SU-DHL-6 (cell line): ENCODE results near the gene BCAR1.
"Not testable (repeated sequence)": the region's sequence is repeated elsewhere in the genome, so short reads cannot be mapped to it uniquely, and the experiment has no call there.

Source experiments
- H2AFZ ChIP-seq: fragments of 200-600 bp; sonication (generic); 2 replicates; pipeline ENCODE4 v1.6.1; 2014; ENCODE audit warnings: low read depth, mild to moderate bottlenecking, moderate library complexity, mixed read lengths, antibody characterized with exemption, low read length; ENCODE audit not compliant: severe bottlenecking
- H3F3A ChIP-seq: fragments of 200-600 bp; shearing (Covaris generic); 2 replicates; pipeline ENCODE4 v1.6.0; 2016; ENCODE audit warnings: antibody characterized with exemption, mild to moderate bottlenecking; ENCODE audit not compliant: insufficient read depth
- H3K27ac ChIP-seq: fragments of 200-600 bp; sonication (generic); 2 replicates; pipeline ENCODE4 v1.5.1; 2016; ENCODE audit warnings: low read depth, mild to moderate bottlenecking, low read length, moderate library complexity, mixed read lengths
- H3K27me3 ChIP-seq: fragments of 200-600 bp; sonication (generic), shearing (Covaris generic); 2 replicates; pipeline ENCODE4 v1.6.0; 2014; ENCODE audit warnings: mild to moderate bottlenecking, low read length
- H3K36me3 ChIP-seq: fragments of 200-600 bp; sonication (generic); 2 replicates; pipeline ENCODE4 v1.6.1; 2014; ENCODE audit warnings: mild to moderate bottlenecking, low read length, mixed read lengths
- H3K4me2 ChIP-seq: fragments of 300-600, 200-600 bp; shearing (Covaris generic), sonication (generic); 2 replicates; pipeline ENCODE4 v1.6.0; 2014; ENCODE audit warnings: low read length, low read depth, mild to moderate bottlenecking; ENCODE audit not compliant: poor library complexity, severe bottlenecking
- H3K4me3 ChIP-seq: fragments of 200-600 bp; sonication (generic); 2 replicates; pipeline ENCODE4 v1.5.1; 2014; ENCODE audit warnings: antibody characterized with exemption, low read length, mild to moderate bottlenecking, mixed read lengths; ENCODE audit not compliant: insufficient read depth, poor library complexity, severe bottlenecking
- H3K79me2 ChIP-seq: fragments of 200-600 bp; sonication (generic); 2 replicates; pipeline ENCODE4 v1.6.1; 2014; ENCODE audit warnings: mild to moderate bottlenecking, low read length, moderate library complexity; ENCODE audit not compliant: insufficient read depth
- H3K9ac ChIP-seq: fragments of 200-600 bp; sonication (generic); 2 replicates; pipeline ENCODE4 v1.7.0; 2014; ENCODE audit warnings: mild to moderate bottlenecking, low read length
- H3K9me2 ChIP-seq: fragments of 200-600 bp; sonication (generic); replicated peaks from 2 replicates; pipeline ENCODE4 v1.6.1; 2014; ENCODE audit warnings: low read length; ENCODE audit not compliant: insufficient read depth
- H3K9me3 ChIP-seq: fragments of 200-600 bp; sonication (generic); 2 replicates; pipeline ENCODE4 v1.6.1; 2014; ENCODE audit warnings: low read length, mixed read lengths; ENCODE audit not compliant: insufficient read depth
- H4K20me1 ChIP-seq: fragments of 200-600 bp; sonication (generic); 2 replicates; pipeline ENCODE4 v1.6.1; 2014; ENCODE audit warnings: low read depth, mild to moderate bottlenecking, antibody characterized with exemption, low read length, moderate library complexity, mixed read lengths
- CTCF ChIP-seq: fragments of 200-600 bp; sonication (generic); IDR thresholded peaks from one replicate; pipeline ENCODE4 v1.5.1; 2017; ENCODE audit warnings: antibody characterized with exemption, mild to moderate bottlenecking, low read length, moderate library complexity; ENCODE audit not compliant: insufficient read depth, poor library complexity, severe bottlenecking
- EZH2phosphoT487 ChIP-seq: fragments of 200-600 bp; sonication (generic), shearing (Covaris generic); conservative IDR thresholded peaks from 2 replicates; pipeline ENCODE4 v1.6.1; 2018; ENCODE audit warnings: mild to moderate bottlenecking, antibody characterized with exemption, low read length, moderate library complexity, mixed read lengths

The BCAR1 gene

GRCh38 chr16:75209944-75210343, 41.5 kb downstream of the BCAR1 start:
- Histone ChIP-seq H3K27me3 (no peaks in the 10 kb centered on the region), H3K4me3 (no peak overlapping the region), H3K36me3 (no peaks in the 10 kb centered on the region), H2AFZ (no peak overlapping the region), H3K27ac (no peak overlapping the region), H4K20me1 (no peaks in the 10 kb centered on the region), H3K9ac (no peak overlapping the region), H3K79me2 (no peaks in the 10 kb centered on the region), H3K9me2 (no peaks in the 10 kb centered on the region), H3K9me3 (no peaks in the 10 kb centered on the region), H3F3A (no peaks in the 10 kb centered on the region), H3K4me2 (no peak overlapping the region)
- no peak for TF ChIP-seq EZH2phosphoT487
- TF ChIP-seq CTCF, result no peak

GRCh38 chr16:75209514-75209913, 41.9 kb downstream of the BCAR1 start:
- not testable (repeated sequence) for H3F3A ChIP-seq, H4K20me1 ChIP-seq, H3K27me3 ChIP-seq, H3K4me2 ChIP-seq, H2AFZ ChIP-seq, H3K9me2 ChIP-seq, H3K27ac ChIP-seq, H3K4me3 ChIP-seq, H3K36me3 ChIP-seq, H3K9ac ChIP-seq, H3K9me3 ChIP-seq, H3K79me2 ChIP-seq

- no peaks in the 10 kb centered on the region for H3K27me3 ChIP-seq
- H3K4me2 ChIP-seq, result no peak overlapping the region
Observed at GRCh38 chr16:75208861-75209505, 42.4 kb downstream of the BCAR1 start.

More at GRCh38 chr16:75208861-75209505, 42.4 kb downstream of the BCAR1 start:
- Histone ChIP-seq H3K27ac (no peak overlapping the region), H3K36me3 (no peaks in the 10 kb centered on the region), H2AFZ (no peak overlapping the region), H3F3A (no peaks in the 10 kb centered on the region), H4K20me1 (no peaks in the 10 kb centered on the region), H3K79me2 (no peaks in the 10 kb centered on the region), H3K9me3 (no peaks in the 10 kb centered on the region), H3K9me2 (no peaks in the 10 kb centered on the region), H3K9ac (no peak overlapping the region), H3K4me3 (no peak overlapping the region)
- TF ChIP-seq CTCF (no peak), EZH2phosphoT487 (no peak)
